MM.1S (cell line): ENCODE data around the gene SAA2.
"Not testable (repeated sequence)": the region's sequence is repeated elsewhere in the genome, so short reads cannot be mapped to it uniquely, and the experiment has no call there.

ENCODE experiments used
- DNase-seq: peaks from one replicate; pipeline ENCODE4 v3.0.0-alpha.2; 2015
- H2AFZ ChIP-seq: fragments of 300-600 bp; sonication (generic); 2 replicates; pipeline ENCODE4 v1.6.0; 2016; ENCODE audit warnings: antibody characterized with exemption, low read length
- H3F3A ChIP-seq: fragments of 300-600 bp; sonication (generic); 2 replicates; pipeline ENCODE4 v1.6.1; 2016; ENCODE audit warnings: mild to moderate bottlenecking, antibody characterized with exemption, low read length, moderate library complexity, mixed read lengths; ENCODE audit not compliant: insufficient read depth
- H3K27ac ChIP-seq: fragments of 300-600 bp; sonication (generic); 2 replicates; pipeline ENCODE4 v1.5.1; 2016; ENCODE audit warnings: mild to moderate bottlenecking, low read length
- H3K27me3 ChIP-seq: fragments of 300-600 bp; sonication (generic); replicated peaks from 2 replicates; pipeline ENCODE4 v1.6.0; 2016; ENCODE audit warnings: low read length; ENCODE audit not compliant: insufficient read depth
- H3K36me3 ChIP-seq: fragments of 300-600 bp; sonication (generic); replicated peaks from 2 replicates; pipeline ENCODE4 v1.6.1; 2016; ENCODE audit warnings: mild to moderate bottlenecking, low read length, mixed read lengths; ENCODE audit not compliant: insufficient read depth
- H3K4me1 ChIP-seq: fragments of 300-600 bp; sonication (generic); 2 replicates; pipeline ENCODE4 v1.6.1; 2016; ENCODE audit warnings: low read length, mixed read lengths
- H3K4me2 ChIP-seq: fragments of 300-600 bp; sonication (generic); 2 replicates; pipeline ENCODE4 v1.6.0; 2016; ENCODE audit warnings: low read depth, low read length
- H3K4me3 ChIP-seq: fragments of 300-600 bp; sonication (generic); 2 replicates; pipeline ENCODE4 v1.5.1; 2016; ENCODE audit warnings: low read length, mixed read lengths
- H3K79me2 ChIP-seq: fragments of 300-600 bp; sonication (generic); 2 replicates; pipeline ENCODE4 v1.6.1; 2016; ENCODE audit warnings: mixed run types, low read length, mixed read lengths
- H3K9ac ChIP-seq: fragments of 300-600 bp; sonication (generic); 2 replicates; pipeline ENCODE4 v1.6.1; 2016; ENCODE audit warnings: low read length, mixed read lengths
- H3K9me2 ChIP-seq: fragments of 300-600 bp; sonication (generic); replicated peaks from 2 replicates; pipeline ENCODE4 v1.6.1; 2016; ENCODE audit warnings: mild to moderate bottlenecking, low read length, mixed read lengths; ENCODE audit not compliant: insufficient read depth
- H3K9me3 ChIP-seq: fragments of 300-600 bp; sonication (generic); replicated peaks from 2 replicates; pipeline ENCODE4 v1.6.1; 2016; ENCODE audit warnings: mild to moderate bottlenecking, low read length, mixed read lengths; ENCODE audit not compliant: insufficient read depth
- H4K20me1 ChIP-seq: fragments of 300-600 bp; sonication (generic); 2 replicates; pipeline ENCODE4 v1.6.1; 2016; ENCODE audit warnings: mild to moderate bottlenecking, low read length, moderate library complexity, mixed read lengths; ENCODE audit not compliant: insufficient read depth
- CTCF ChIP-seq: fragments of 300-600 bp; sonication (generic); IDR thresholded peaks from 2 replicates; pipeline ENCODE4 v1.5.1; 2016; ENCODE audit warnings: antibody characterized with exemption, low read length, mixed read lengths
- EZH2 ChIP-seq: fragments of 300-600 bp; sonication (generic); optimal IDR thresholded peaks from 2 replicates; pipeline ENCODE3; 2017; ENCODE audit warnings: low read depth, mild to moderate bottlenecking, antibody characterized with exemption, low read length, mixed read lengths
- EZH2phosphoT487 ChIP-seq: fragments of 300-600 bp; sonication (generic); IDR thresholded peaks from 2 replicates; pipeline ENCODE4 v1.6.1; 2018; ENCODE audit warnings: antibody characterized with exemption, low read length

The SAA2 gene

GRCh38 chr11:18264677-18265555 lies 16.4 kb upstream of the SAA2 start:
- no peaks in the 10 kb centered on the region for H3K79me2 ChIP-seq
- TF ChIP-seq CTCF (no peak), EZH2phosphoT487 (no peak), EZH2 (no peak)
- H3K9ac ChIP-seq, result no peak overlapping the region
- 0 out of 2 replicates have a peak, but pooled peaks cover 4% of the 10 kb centered on the region for H3F3A ChIP-seq
- no peak overlapping the region for H3K4me3 ChIP-seq
- H3K27me3 ChIP-seq, result peaks cover 9% of the 10 kb centered on the region; the same call in 1 of the 2 replicates
- H4K20me1 ChIP-seq, result no peaks in the 10 kb centered on the region
- DNase-seq, result no peak
- H3K36me3 ChIP-seq, result no peaks in the 10 kb centered on the region
- H3K9me2 ChIP-seq, result no peaks in the 10 kb centered on the region
- no peaks in the 10 kb centered on the region for H3K9me3 ChIP-seq
- H3K27ac ChIP-seq, result no peak overlapping the region
- H2AFZ ChIP-seq, result no peak overlapping the region
- no peak overlapping the region for H3K4me2 ChIP-seq
- 0 out of 2 replicates have a peak, but pooled peaks cover 4% of the 10 kb centered on the region for H3K4me1 ChIP-seq

GRCh38 chr11:18264035-18264434 lies 15.6 kb upstream of the SAA2 start:
- Histone ChIP-seq H3K4me1 (0 out of 2 replicates have a peak, but pooled peaks cover 4% of the 10 kb centered on the region), H3F3A (0 out of 2 replicates have a peak, but pooled peaks cover 4% of the 10 kb centered on the region), H3K9ac (no peak overlapping the region), H3K79me2 (no peaks in the 10 kb centered on the region), H3K36me3 (no peaks in the 10 kb centered on the region), H2AFZ (no peak overlapping the region), H3K27me3 (peaks cover 9% of the 10 kb centered on the region; the same call in 1 of the 2 replicates), H3K9me2 (no peaks in the 10 kb centered on the region), H3K4me2 (no peak overlapping the region), H3K9me3 (no peaks in the 10 kb centered on the region), H3K4me3 (no peak overlapping the region), H4K20me1 (no peaks in the 10 kb centered on the region), H3K27ac (no peak overlapping the region)
- TF ChIP-seq EZH2phosphoT487 (no peak), CTCF (no peak), EZH2 (no peak)
- no peak for DNase-seq

- not testable (repeated sequence) for H3K36me3 ChIP-seq, H3K4me3 ChIP-seq, H3K9me3 ChIP-seq, H4K20me1 ChIP-seq, H3K79me2 ChIP-seq, H2AFZ ChIP-seq, H3K4me1 ChIP-seq, H3K27me3 ChIP-seq, H3F3A ChIP-seq, H3K9ac ChIP-seq, H3K4me2 ChIP-seq, H3K27ac ChIP-seq, H3K9me2 ChIP-seq, DNase-seq
Measured at GRCh38 chr11:18262681-18263350, 14.3 kb upstream of the SAA2 start.
